ENCODE measurements around the gene ADORA1.

ADORA1 gene

GRCh38 chr1:203178083-203178482 lies 50.6 kb downstream of the ADORA1 start:
- H3K4me3 ChIP-seq: no peak overlapping the region
- peak overlapping the region in 1 of 21 experiments; percentile 8 for H3K27ac ChIP-seq

- H3K27ac ChIP-seq: peak overlapping the region in 1 of 21 experiments; percentile 8
- no peak overlapping the region for H3K4me3 ChIP-seq
Observed at GRCh38 chr1:203178821-203179666, 51.5 kb downstream of the ADORA1 start.

- Histone ChIP-seq H3K4me3 (no peak overlapping the region), H3K27ac (no peak overlapping the region)
Observed at GRCh38 chr1:203179667-203180005, 52.1 kb downstream of the ADORA1 start.

- no peak overlapping the region for H3K4me3 ChIP-seq
- H3K27ac ChIP-seq: no peak overlapping the region
Observed at GRCh38 chr1:203180611-203181330, 53.2 kb downstream of the ADORA1 start.

- Histone ChIP-seq H3K27ac (peak overlapping the region in 1 of 21 experiments; percentile 18), H3K4me3 (no peak overlapping the region)
Observed at GRCh38 chr1:203181586-203182386, 54.3 kb downstream of the ADORA1 start.

- Histone ChIP-seq H3K4me3 (no peak overlapping the region), H3K27ac (no peak overlapping the region)
Observed at GRCh38 chr1:203182387-203182953, 54.9 kb downstream of the ADORA1 start.

GRCh38 chr1:203183828-203184227 lies 56.3 kb downstream of the ADORA1 start:
- peak overlapping the region in 1 of 21 experiments; percentile 45 for H3K27ac ChIP-seq
- H3K4me3 ChIP-seq: no peak overlapping the region

- H3K27ac ChIP-seq: peak overlapping the region in 4 of 21 experiments; percentile 45 to 83 (median 72)
- H3K4me3 ChIP-seq: peak overlapping the region in 1 of 7 experiments; percentile 23
Observed at GRCh38 chr1:203184467-203184866, 56.9 kb downstream of the ADORA1 start.

- Histone ChIP-seq H3K27ac (peak overlapping the region in 12 of 21 experiments; percentile 15 to 83 (median 66)), H3K4me3 (peak overlapping the region in 2 of 7 experiments; percentile 21 to 23)
Observed at GRCh38 chr1:203185061-203185461, 57.5 kb downstream of the ADORA1 start.

GRCh38 chr1:203185585-203185984 lies 58.1 kb downstream of the ADORA1 start:
- Histone ChIP-seq H3K27ac (peak overlapping the region in 12 of 21 experiments; percentile 15 to 83 (median 66)), H3K4me3 (peak overlapping the region in 2 of 7 experiments; percentile 21 to 23)

- peak overlapping the region in 2 of 7 experiments; percentile 21 to 23 for H3K4me3 ChIP-seq
- H3K27ac ChIP-seq: peak overlapping the region in 16 of 21 experiments; percentile 10 to 83 (median 58)
Observed at GRCh38 chr1:203186091-203186445, 58.5 kb downstream of the ADORA1 start.

GRCh38 chr1:203186446-203187303 lies 59.1 kb downstream of the ADORA1 start, which contains the start of gene CHI3L1:
Gene CHI3L1 (minus strand): TSS chr1:203186704. CDS start chr1:203186623, 81 bp downstream.
- Histone ChIP-seq H3K27ac (peak within 1 kb of the TSS in 17 of 21 experiments; percentile 10 to 83 (median 58)), H3K4me3 (peak within 1 kb of the TSS in 2 of 7 experiments; percentile 21 to 23)

GRCh38 chr1:203187304-203187685 lies 59.8 kb downstream of the ADORA1 start:
- Histone ChIP-seq H3K4me3 (no peak overlapping the region), H3K27ac (peak overlapping the region in 12 of 21 experiments; percentile 8 to 83 (median 58))

- H3K4me3 ChIP-seq: no peak overlapping the region
- H3K27ac ChIP-seq: peak overlapping the region in 9 of 21 experiments; percentile 21 to 83 (median 76)
Observed at GRCh38 chr1:203187689-203188264, 60.3 kb downstream of the ADORA1 start.

GRCh38 chr1:203188686-203189232 lies 61.2 kb downstream of the ADORA1 start:
- peak overlapping the region in 2 of 21 experiments; percentile 16 to 83 for H3K27ac ChIP-seq

GRCh38 chr1:203189951-203190352 lies 62.4 kb downstream of the ADORA1 start:
- no peak overlapping the region for H3K27ac ChIP-seq

More at GRCh38 chr1:203188686-203189232, 61.2 kb downstream of the ADORA1 start:
- H3K4me3 ChIP-seq: no peak overlapping the region

GRCh38 chr1:203190949-203191348 lies 63.4 kb downstream of the ADORA1 start:
- no peak overlapping the region for H3K4me3 ChIP-seq
- H3K27ac ChIP-seq: no peak overlapping the region

More at GRCh38 chr1:203189951-203190352, 62.4 kb downstream of the ADORA1 start:
- no peak overlapping the region for H3K4me3 ChIP-seq

GRCh38 chr1:203196371-203196770 lies 68.8 kb downstream of the ADORA1 start:
- H3K4me3 ChIP-seq: no peak overlapping the region
- H3K27ac ChIP-seq: no peak overlapping the region
